PFSK-1 (cell line): ENCODE results near the gene ACTG1.
A peak's percentile ranks its signal among the peaks of the same experiment; 100 is the strongest.

Experiments used
- FOXP2 ChIP-seq: optimal IDR thresholded peaks from 2 replicates; pipeline ENCODE3; 2011; ENCODE audit warnings: borderline replicate concordance, control low read depth, inconsistent platforms; ENCODE audit not compliant: insufficient read depth; ENCODE audit errors: extremely low read length, extremely low read depth
- POLR2AphosphoS5 ChIP-seq: IDR thresholded peaks from 2 replicates; pipeline ENCODE4 v1.6.1; 2012; ENCODE audit warnings: low read depth, mild to moderate bottlenecking, control low read depth, low read length, moderate library complexity
- SIN3A ChIP-seq: IDR thresholded peaks from 2 replicates; pipeline ENCODE4 v1.6.1; 2012; ENCODE audit warnings: mild to moderate bottlenecking, low read length, moderate library complexity, borderline replicate concordance; ENCODE audit not compliant: insufficient read depth
- TAF1 ChIP-seq: IDR thresholded peaks from 2 replicates; pipeline ENCODE4 v1.6.1; 2012; ENCODE audit warnings: low read length, control low read depth, borderline replicate concordance; ENCODE audit not compliant: insufficient read depth
- TF ChIP-seq, protein P1 (sequence below), 2 experiments: IDR thresholded peaks; 2 replicates each; pipeline versions ENCODE4 v1.6.1 to v1.8.0; 2011 to 2012; ENCODE audit warnings: low read depth in 2 of 2, low read length in 2 of 2, control low read depth in 1 of 2, inconsistent platforms in 1 of 2, mild to moderate bottlenecking in 1 of 2, moderate library complexity in 1 of 2; ENCODE audit not compliant: insufficient read depth in 1 of 2

The ACTG1 gene

DNA sequence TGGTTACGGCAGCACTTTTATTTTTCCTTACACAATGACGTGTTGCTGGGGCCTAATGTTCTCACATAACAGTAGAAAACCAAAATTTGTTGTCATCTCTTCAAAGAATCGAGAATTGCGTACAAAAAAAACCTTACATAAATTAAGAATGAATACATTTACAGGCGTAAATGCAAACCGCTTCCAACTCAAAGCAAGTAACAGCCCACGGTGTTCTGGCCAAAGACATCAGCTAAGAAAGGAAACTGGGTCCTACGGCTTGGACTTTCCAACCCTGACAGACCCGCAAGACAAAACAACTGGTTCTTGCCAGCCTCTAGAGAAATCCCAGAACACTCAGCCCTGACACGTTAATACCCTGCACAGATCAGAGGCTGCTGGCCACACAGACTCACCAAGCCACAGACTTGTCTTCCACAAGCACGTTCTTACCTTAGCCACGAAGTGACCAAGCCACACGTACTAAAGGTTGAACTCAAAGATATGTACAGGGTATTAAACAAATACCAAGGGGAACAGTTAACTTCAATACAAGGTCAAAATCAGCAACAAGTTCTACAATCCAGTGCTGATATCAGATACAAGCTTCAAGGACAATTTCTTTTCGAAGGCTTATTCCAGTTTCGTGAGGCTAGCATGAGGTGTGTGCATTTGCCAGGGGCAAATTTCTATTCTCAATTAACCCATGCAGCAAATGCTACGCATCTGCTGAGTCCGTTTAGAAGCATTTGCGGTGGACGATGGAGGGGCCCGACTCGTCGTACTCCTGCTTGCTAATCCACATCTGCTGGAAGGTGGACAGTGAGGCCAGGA, 2.4 kb downstream of the ACTG1 start:
- TF ChIP-seq POLR2AphosphoS5 (0 out of 2 replicates have a peak, but pooled peaks have one; percentile 34), SIN3A (no peak)

DNA sequence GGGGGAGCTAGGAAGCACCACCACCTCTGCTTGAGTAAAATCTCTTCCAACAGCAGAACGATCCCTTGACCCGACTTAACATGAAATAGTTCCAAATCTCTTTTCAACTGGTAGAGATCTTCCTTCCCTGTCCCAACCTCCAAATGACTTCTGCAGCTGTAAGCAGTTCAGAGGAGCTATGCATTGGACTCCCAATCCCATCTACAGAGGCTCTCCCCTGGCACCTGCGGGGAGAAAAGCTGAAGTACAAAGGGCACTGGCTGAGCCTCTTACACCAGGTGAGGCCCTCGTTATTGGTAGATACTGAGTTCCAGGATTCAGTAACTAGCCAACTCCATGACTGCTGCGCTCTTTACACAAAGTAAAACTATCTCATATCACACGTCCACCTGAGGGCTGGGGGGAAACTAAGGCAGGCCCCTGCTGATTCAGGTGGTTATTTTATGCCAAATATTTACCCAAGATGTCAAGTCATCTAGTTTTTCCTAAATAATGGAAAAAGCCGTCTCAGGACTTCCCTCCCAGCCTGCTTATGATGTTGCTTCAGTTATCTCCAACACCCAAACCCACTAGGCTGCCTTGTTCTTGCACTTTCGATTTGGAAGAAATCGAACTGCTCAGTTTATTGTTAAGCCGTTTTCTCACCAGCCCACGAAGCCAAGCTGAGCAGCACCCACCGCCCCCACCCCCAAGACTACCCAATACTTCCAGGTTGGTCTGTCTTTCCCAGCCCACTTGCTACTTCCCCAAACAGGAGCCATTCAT, 3.2 kb downstream of the ACTG1 start:
- TF ChIP-seq SIN3A (0 out of 2 replicates have a peak, but pooled peaks have one; percentile 7), TAF1 (no peak; the same call in 1 of the 2 replicates), POLR2AphosphoS5 (peak; percentile 77), FOXP2 (no peak)
- TF ChIP-seq, protein P1, sequence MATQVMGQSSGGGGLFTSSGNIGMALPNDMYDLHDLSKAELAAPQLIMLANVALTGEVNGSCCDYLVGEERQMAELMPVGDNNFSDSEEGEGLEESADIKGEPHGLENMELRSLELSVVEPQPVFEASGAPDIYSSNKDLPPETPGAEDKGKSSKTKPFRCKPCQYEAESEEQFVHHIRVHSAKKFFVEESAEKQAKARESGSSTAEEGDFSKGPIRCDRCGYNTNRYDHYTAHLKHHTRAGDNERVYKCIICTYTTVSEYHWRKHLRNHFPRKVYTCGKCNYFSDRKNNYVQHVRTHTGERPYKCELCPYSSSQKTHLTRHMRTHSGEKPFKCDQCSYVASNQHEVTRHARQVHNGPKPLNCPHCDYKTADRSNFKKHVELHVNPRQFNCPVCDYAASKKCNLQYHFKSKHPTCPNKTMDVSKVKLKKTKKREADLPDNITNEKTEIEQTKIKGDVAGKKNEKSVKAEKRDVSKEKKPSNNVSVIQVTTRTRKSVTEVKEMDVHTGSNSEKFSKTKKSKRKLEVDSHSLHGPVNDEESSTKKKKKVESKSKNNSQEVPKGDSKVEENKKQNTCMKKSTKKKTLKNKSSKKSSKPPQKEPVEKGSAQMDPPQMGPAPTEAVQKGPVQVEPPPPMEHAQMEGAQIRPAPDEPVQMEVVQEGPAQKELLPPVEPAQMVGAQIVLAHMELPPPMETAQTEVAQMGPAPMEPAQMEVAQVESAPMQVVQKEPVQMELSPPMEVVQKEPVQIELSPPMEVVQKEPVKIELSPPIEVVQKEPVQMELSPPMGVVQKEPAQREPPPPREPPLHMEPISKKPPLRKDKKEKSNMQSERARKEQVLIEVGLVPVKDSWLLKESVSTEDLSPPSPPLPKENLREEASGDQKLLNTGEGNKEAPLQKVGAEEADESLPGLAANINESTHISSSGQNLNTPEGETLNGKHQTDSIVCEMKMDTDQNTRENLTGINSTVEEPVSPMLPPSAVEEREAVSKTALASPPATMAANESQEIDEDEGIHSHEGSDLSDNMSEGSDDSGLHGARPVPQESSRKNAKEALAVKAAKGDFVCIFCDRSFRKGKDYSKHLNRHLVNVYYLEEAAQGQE (IDR thresholded peaks at IDR 0.05; ENCODE audit: insufficient read depth in 1 of 2, low read depth in 2 of 2, low read length in 2 of 2): no peak

DNA sequence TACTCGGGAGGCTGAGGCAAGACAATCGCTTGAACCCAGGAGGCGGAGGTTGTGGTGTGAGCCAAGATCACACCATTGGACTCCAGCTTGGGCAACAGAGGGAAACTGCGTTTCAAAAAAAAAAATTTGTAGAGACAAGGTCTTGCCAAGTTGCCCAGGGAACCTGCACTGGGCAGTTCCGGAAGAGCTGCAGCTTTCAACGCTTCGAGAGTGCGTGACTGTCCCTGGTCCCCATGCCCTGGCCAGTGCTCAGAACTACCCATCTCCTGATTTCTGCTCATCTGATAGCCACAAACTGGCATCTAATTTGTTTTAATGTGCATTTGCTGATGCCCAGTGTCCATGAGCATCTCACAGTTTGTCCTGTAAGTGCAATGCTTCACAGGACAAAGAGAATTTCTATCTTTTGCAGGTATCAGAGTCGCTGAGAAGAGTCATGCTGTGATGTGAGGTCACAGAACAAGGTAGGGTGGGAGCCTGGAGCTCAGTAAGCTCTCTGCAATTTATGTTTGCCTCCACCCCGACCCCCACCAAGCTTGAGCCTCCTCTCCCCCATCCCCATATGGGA, 3.9 kb downstream of the ACTG1 start:
- TF ChIP-seq SIN3A (peak; percentile 7; the same call in 1 of the 2 replicates), POLR2AphosphoS5 (peak; percentile 85), FOXP2 (no peak), TAF1 (no peak)
- TF ChIP-seq, protein P1 (IDR thresholded peaks at IDR 0.05; ENCODE audit: insufficient read depth in 1 of 2, low read depth in 2 of 2, low read length in 2 of 2): no peak

DNA sequence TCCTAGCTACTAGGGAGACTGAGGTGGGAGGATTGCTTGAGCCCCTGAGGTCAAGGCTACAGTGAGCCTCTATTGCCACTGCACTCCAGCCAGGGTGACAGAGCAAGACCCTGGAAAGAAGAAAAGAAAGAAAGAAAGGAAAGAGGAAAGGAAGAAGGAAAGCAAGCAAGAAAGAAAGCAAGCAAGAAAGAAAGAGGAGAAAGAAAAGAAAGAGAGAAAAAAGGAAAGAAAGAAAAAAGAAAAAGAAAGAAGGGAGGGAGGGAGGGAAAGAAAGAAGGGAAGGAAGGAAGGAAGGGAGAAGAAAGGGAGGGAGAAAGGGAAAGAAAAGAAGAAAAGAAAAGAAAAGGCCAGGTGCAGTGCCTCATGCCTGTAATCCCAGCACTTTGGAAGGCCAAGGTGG, 9.0 kb downstream of the ACTG1 start:
- TF ChIP-seq POLR2AphosphoS5 (no peak), SIN3A (no peak), FOXP2 (no peak), TAF1 (no peak)
- TF ChIP-seq, protein P1 (IDR thresholded peaks at IDR 0.05; ENCODE audit: insufficient read depth in 1 of 2, low read depth in 2 of 2, low read length in 2 of 2): no peak

DNA sequence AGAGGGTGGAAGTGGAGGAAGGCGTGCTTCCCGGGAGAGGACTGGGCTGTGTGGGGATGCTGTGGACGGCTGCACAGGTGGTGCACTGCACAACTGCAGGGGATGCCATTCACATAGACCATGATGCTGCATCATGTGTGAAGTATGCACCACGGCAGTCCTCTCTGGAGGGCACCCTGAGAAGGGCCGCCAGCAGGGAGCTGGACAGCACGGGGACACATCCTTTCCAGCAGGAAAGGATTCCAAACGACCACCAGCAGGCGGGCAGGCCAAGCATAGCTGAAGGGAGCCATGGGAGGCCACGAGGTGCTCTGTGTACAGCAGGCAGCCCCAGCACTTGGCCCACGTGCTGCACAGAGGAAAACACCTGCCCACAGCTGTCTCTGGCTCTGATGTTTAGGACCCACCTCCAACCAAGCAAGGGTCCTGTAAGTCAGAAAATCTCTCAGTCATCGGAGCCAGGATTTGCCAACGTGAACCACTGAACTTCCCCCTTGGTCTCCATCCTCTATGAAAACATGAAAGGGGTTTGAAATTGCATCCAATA, 10.1 kb downstream of the ACTG1 start:
- TF ChIP-seq POLR2AphosphoS5 (no peak), TAF1 (no peak), FOXP2 (no peak), SIN3A (no peak)

DNA sequence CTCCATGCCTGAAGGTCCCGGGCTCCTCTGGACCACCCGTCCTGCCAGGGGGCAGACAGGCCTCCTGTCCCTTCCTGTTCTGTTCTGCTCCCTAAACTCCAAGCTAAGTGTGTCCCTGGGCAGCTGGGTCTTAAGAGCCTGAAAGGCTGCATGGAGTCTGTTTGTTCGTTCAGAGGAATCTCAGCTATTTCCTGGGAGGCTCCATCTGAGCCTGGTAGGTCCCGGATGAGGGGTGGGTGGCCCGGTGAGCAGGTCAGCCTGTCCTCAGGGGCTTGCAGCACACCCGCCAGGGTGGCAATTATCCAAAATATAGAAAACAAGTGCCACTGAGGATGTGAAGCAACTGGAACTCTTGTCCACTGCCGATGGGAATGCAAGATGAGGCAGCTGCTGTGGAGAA, 12.6 kb downstream of the ACTG1 start:
- TF ChIP-seq TAF1 (no peak), SIN3A (no peak), FOXP2 (no peak), POLR2AphosphoS5 (no peak)
- TF ChIP-seq, protein P1 (IDR thresholded peaks at IDR 0.05; ENCODE audit: insufficient read depth in 1 of 2, low read depth in 2 of 2, low read length in 2 of 2): no peak
